ENCODE results near the gene PRR14.

- TF ChIP-seq HNF4G (IDR thresholded peaks at IDR 0.05): no peak
- TF ChIP-seq CTCF (IDR thresholded peaks at IDR 0.05; ENCODE audit: low read depth, low read length, missing input control): no peak
- TF ChIP-seq TAF1 (conservative IDR thresholded peaks at IDR 0.05): no peak
- TF ChIP-seq RAD21 (IDR thresholded peaks at IDR 0.05): no peak
- TF ChIP-seq EGR1 (IDR thresholded peaks at IDR 0.05; ENCODE audit: low read depth in 2 of 2): no peak
- no peak for TF ChIP-seq REST (IDR thresholded peaks at IDR 0.05)
- no peak for TF ChIP-seq GABPA (IDR thresholded peaks at IDR 0.05 in 1 of 2, conservative IDR thresholded peaks at IDR 0.05 in 1 of 2)
- no peak for TF ChIP-seq MAX (IDR thresholded peaks at IDR 0.05)
- TF ChIP-seq RXRA (IDR thresholded peaks at IDR 0.05): no peak
- no peak for TF ChIP-seq JUND (IDR thresholded peaks at IDR 0.05)
- TF ChIP-seq SP1 (IDR thresholded peaks at IDR 0.05): no peak
These were observed 45.6 kb upstream of the PRR14 start for GRCh38 chr16:30605158-30605557.
